Measurements from ENCODE around the gene ZNF629. TPM values are rescaled to one million over a fixed set of nuclear protein-coding genes. Genes with fewer than 3 reads are reported as not detected.

The ZNF629 gene
- total and polyA plus RNA-seq, 7 donors = 1.5 to 15.9 (median 7.8) TPM

DNA sequence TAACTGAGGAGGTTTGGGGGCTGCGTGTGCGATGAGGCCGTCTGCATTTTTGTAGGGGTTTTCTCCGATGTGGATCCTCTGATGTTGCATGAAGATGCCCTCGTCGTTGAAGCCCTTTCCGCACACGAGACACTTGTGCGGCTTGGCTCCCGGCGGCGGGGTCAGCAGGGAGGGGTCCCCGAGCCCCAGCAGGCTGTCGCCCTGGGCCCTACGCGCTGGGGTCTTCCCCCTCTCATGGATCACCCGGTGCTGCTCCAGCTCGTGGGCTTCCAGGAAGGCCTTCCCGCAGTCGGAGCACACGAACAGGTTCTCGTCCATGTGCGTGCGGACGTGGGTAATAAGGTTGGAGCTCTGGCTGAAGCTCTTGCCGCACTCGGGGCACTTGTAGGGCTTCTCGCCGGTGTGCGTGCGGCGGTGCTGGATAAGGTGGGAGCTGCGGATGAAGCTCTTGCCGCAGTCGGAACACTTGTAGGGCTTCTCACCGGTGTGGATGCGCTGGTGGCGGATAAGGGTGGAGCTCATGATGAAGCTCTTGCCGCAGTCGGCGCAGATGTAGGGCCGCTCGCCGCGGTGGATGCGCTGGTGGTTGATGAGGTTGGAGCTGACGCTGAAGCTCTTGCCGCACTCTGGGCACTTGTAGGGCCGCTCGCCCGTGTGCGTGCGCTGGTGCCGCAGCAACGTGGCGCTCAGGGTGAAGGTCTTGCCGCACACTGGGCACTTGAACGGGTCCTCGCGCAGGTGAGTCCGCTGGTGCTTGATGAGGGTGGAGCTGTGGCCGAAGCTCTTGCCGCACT lies 4.3 kb downstream of the ZNF629 start:
- H3K27me3 ChIP-seq (ENCODE audit: insufficient read depth in 3 of 3, low read length in 2 of 3) = no peaks in the 10 kb centered on the region
- DNase-seq (no peak), ATAC-seq (no peak)
- 94% methylated on average over 63 of the region's 63 CpGs for WGBS, 3 donors
- H3K27ac ChIP-seq = no peak overlapping the region
- no peak overlapping the region for H3K4me3 ChIP-seq
- TF ChIP-seq, protein P1, sequence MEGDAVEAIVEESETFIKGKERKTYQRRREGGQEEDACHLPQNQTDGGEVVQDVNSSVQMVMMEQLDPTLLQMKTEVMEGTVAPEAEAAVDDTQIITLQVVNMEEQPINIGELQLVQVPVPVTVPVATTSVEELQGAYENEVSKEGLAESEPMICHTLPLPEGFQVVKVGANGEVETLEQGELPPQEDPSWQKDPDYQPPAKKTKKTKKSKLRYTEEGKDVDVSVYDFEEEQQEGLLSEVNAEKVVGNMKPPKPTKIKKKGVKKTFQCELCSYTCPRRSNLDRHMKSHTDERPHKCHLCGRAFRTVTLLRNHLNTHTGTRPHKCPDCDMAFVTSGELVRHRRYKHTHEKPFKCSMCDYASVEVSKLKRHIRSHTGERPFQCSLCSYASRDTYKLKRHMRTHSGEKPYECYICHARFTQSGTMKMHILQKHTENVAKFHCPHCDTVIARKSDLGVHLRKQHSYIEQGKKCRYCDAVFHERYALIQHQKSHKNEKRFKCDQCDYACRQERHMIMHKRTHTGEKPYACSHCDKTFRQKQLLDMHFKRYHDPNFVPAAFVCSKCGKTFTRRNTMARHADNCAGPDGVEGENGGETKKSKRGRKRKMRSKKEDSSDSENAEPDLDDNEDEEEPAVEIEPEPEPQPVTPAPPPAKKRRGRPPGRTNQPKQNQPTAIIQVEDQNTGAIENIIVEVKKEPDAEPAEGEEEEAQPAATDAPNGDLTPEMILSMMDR (IDR thresholded peaks at IDR 0.05) = no peak
- intact Hi-C loops (cut with DNase I) = no loop called here
- H3K9me3 ChIP-seq = no peaks in the 10 kb centered on the region
- peaks cover 12% of the 10 kb centered on the region for H3K4me1 ChIP-seq
- H3K36me3 ChIP-seq (ENCODE audit: insufficient read depth in 1 of 2, low read depth in 1 of 2) = peaks cover 2 to 33% of the 10 kb centered on the region in 2 donors

DNA sequence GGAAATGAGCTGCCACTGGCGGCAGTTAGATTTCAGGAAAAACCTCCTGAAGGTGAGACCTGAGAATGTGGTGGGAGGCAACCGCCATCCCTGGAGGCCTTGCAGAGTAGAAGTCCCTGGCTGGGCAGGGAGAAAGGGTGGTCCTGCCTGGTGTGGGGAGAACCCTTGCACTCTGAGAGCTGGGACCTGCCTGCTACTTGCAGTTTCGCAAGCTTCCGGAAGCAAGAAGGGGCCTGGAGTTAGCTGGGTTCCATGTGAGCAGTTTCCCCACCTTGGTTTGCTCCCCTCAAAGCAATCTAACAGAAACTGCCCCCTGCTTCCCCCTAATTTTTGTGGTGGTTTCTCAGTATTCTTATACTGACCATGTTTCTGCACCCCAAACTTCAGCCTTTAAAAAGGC lies 6.5 kb downstream of the ZNF629 start:
- H3K27me3 ChIP-seq (ENCODE audit: insufficient read depth in 3 of 3, low read length in 2 of 3) = no peaks in the 10 kb centered on the region
- H3K4me1 ChIP-seq = peaks cover 27% of the 10 kb centered on the region
- ATAC-seq (no peak), DNase-seq (no peak)
- peaks cover 2 to 33% of the 10 kb centered on the region in 2 donors for H3K36me3 ChIP-seq (ENCODE audit: insufficient read depth in 1 of 2, low read depth in 1 of 2)
- 74 to 81% (median 74%) methylated on average over 4 of the region's 4 CpGs for WGBS, 3 donors
- H3K9me3 ChIP-seq = no peaks in the 10 kb centered on the region
- TF ChIP-seq, protein P1 (IDR thresholded peaks at IDR 0.05) = no peak
- no peak overlapping the region for H3K4me3 ChIP-seq
- intact Hi-C loops (cut with DNase I) = no loop called here
- H3K27ac ChIP-seq = no peak overlapping the region

DNA sequence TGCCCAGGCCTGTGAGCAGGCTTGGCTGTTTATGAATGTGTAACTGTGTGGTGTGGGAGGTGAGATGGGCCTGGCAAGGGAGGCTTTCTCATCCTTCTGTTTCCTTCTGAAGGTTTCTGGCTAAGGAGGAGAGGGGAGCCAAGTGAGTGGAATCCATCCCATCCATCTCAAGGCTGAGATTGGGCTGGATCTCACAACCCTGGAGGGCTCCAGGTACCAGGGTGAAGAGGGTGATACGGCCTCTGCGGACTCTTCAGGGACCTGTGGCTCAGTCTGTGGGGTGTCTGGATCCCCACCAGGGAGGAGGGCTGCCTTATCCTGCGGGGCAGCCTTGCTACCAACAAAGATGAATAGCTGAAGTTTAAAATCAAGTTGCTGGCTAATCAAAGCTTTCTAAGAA lies 7.0 kb downstream of the ZNF629 start:
- WGBS, 3 donors = 59 to 97% (median 80%) methylated on average over 3 of the region's 3 CpGs
- Histone ChIP-seq H3K27ac (no peak overlapping the region), H3K4me1 (peaks cover 28% of the 10 kb centered on the region), H3K27me3 (ENCODE audit: insufficient read depth in 3 of 3, low read length in 2 of 3) (no peaks in the 10 kb centered on the region), H3K4me3 (no peak overlapping the region), H3K9me3 (no peaks in the 10 kb centered on the region), H3K36me3 (ENCODE audit: insufficient read depth in 1 of 2, low read depth in 1 of 2) (peaks cover 2 to 33% of the 10 kb centered on the region in 2 donors)
- ATAC-seq (no peak), DNase-seq (no peak)
- intact Hi-C loops (cut with DNase I) = no loop called here
- TF ChIP-seq, protein P1 (IDR thresholded peaks at IDR 0.05) = no peak

DNA sequence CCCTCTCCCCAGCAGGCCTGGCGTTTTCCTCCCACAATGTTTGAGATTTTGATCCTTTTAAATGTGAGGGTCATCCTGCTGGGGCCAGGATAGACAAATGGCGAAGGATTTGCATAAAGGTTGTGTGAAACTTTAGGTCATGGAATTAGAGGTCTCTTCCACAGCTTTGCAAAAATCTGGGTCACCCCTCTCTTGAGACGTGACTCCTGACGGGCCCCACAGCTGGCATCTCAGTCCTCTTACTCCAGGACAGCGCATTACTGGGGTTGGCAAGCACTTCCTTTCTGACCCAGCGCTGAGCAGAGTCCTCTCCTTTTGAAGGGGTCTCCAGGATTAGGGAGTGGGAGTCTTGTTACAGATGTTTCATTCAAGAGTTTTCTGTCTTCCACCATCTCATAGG lies 7.4 kb downstream of the ZNF629 start:
- Histone ChIP-seq H3K27me3 (ENCODE audit: insufficient read depth in 3 of 3, low read length in 2 of 3) (no peaks in the 10 kb centered on the region), H3K4me1 (peaks cover 32% of the 10 kb centered on the region), H3K4me3 (no peak overlapping the region), H3K9me3 (no peaks in the 10 kb centered on the region), H3K36me3 (ENCODE audit: insufficient read depth in 1 of 2, low read depth in 1 of 2) (peaks cover 2 to 33% of the 10 kb centered on the region in 2 donors), H3K27ac (no peak overlapping the region)
- TF ChIP-seq, protein P1 (IDR thresholded peaks at IDR 0.05) = no peak
- WGBS, 3 donors = 64 to 80% (median 67%) methylated on average over 6 of the region's 6 CpGs
- intact Hi-C loops (cut with DNase I) = no loop called here
- ATAC-seq = no peak
- no peak for DNase-seq
